HG03060 (cell line): ENCODE data around the gene PARVB.

Experiments
- ATAC-seq: cut with Tn5 transposase; IDR thresholded peaks from one replicate; pipeline ENCODE4 v1.9.1; 2021; ENCODE audit warnings: low read depth, moderate number of reproducible peaks; ENCODE audit not compliant: unreplicated experiment

PARVB gene

DNA sequence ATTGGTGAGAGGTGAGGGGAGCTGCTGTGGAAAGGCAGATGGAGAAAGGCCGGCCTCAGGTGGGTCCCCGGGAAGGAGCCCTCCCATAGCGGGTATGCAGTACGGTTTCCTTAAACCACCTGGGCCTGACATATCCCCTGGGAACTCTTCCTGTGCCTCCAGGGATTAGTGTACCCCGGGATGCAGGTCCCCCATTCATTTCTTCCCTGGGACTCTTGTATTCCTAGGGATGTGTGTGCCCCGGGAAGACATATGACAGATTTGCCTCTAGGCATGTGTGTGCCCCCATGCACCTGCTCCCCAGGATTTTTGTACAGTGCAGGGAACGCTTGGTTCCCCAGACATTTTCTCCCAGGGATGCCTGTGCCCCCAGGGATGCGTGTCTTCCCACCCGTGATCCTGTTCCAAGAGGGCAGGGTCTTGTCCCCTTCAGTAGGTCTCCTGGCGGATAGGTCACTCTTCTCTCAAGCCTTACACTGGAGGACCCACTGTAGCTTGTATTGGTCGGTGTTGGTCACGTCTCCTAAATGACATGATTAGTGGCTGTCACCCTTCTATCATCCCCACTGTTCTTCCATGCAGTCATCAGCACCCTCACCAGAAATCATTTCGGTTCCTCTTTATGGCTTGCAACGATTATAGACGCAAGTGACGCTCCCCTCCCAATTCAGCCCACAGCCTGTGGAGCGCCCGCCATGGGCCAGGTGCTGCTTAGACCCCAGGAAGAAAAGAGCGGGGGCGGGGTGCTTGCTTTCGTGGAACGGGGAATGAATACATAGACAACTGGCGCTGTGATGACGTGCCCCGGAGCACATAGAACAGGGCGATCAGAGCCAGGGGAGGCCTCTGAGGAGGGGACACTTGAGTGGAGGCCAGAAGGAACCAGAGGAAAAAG, 1.3 kb downstream of the PARVB start:
- ATAC-seq, result peak; percentile 41

- ATAC-seq, result no peak
These were observed 2.0 kb downstream of the PARVB start for GRCh38 chr22:44026066-44026629.

DNA sequence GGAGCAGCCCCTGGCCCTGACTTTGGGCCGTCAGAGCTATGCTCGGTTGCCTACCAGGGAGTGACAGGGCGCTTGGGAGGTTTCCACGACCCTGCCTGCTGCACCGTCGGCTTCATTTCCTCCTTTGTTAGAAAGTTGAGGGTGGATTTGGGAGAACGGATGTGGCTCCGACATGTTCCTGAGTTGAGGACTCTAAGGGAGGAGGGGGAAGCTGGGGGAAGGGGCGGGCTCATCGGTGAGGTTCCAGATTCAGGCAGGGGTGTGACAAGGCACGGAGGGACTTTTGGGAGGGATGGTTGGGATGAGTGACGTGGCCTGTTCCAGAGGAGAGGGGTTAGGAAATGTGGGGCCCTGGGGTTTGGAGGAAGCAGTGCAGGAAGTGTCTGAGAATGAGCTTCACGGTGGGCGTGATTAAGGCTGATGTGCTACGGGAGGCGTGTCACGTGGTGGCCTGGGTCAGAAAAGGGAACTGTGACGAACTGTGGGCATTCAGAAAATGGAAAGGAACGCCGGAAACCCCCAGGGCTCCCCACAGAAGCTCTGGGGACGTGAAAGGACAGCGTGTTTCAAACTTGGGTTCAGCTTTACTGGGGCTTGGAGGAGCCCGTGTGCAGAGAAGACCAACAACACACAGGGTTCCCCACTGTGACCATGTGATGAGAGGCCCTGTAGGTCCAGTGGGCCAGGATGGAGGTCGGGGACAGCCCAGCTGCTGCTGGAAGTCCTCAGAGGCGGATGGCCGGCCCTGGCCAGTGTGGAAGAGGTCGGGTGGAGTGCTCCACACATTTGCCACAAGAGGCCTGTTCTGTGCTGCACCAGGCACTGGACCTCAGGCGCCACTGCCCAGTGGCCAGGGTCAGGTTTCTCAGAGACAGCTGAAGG, 2.8 kb downstream of the PARVB start:
- ATAC-seq, result no peak

DNA sequence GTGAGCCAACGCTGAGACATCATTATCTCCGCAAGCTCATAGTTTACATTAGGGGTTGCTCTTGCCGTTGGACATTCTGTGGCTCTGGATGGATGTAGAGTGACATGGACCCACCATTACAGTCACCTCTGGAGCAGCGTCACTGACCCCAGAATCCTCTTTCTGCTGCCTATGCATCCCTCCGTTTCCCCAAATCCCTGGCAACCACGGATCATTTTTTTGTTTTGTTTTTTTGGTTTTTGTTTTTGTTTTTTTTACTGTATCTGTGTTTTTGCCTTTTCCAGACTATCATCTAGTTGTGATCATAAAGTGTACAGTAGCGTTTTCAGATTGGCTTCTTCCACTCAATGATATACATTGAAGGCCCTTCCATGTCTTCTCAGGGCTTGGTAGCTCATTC, 4.0 kb downstream of the PARVB start:
- ATAC-seq, result no peak

DNA sequence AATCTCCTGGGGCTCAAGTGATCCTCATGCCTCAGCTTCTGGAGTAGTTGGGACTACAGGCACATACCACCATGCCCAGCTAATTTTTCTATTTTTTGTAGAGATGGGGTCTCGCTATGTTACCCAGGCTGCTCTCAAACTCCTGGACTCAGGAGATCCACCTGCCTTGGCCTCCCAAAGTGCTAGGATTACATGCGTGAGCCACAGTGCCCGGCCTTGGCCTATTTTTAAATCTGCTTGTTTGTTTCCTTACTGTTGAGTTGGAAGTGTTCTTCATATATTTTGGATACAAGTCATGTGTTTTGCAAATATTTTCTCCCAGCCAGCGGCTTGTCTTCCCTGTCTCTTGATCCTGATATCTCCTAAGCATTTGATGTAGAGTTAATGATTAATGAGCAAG, 5.0 kb downstream of the PARVB start:
- ATAC-seq, result no peak

- ATAC-seq, result no peak
These were observed 6.1 kb downstream of the PARVB start for GRCh38 chr22:44030051-44030701.

DNA sequence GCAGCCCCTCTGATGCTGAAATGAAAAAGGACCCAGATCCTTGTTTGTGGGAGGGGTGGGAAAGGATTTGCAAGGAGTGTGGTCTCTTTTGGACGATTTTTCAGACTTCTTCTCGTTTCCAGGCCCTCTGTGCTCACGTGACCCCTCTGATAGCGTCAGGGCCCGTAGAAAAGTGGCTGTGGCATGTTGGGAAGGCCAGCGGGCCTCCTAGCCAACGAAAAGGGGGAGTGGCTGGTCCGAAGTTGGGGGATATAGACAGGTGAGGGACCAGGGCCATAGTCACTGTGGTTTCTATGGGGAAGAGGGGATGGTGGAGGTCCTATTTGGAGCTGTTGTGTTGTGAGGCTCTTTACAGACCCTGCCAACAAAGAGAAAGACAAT, 6.6 kb downstream of the PARVB start:
- no peak for ATAC-seq

GRCh38 chr22:44031158-44031952, 7.3 kb downstream of the PARVB start:
- ATAC-seq, result no peak

- no peak for ATAC-seq
These were observed 8.1 kb downstream of the PARVB start for GRCh38 chr22:44032126-44032730.

DNA sequence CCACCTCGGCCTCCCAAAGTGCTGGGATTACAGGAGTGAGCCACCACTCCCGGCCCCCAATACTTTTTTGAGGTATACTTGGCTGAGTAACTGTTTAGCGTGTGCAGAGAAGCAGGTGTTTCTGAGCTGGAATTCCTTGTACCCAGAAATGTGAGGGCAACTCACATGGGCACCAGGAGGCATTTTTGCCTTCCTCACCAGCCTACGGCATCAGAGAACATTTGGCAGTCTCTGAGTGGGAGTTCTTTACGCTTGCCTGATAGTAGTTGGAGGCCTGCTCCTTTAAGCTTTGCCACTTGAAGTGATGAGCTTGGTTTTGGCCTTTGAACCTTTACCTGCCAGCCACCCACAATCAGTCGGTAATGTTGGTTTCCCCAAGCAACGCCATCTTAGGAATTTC, 9.2 kb downstream of the PARVB start:
- no peak for ATAC-seq

DNA sequence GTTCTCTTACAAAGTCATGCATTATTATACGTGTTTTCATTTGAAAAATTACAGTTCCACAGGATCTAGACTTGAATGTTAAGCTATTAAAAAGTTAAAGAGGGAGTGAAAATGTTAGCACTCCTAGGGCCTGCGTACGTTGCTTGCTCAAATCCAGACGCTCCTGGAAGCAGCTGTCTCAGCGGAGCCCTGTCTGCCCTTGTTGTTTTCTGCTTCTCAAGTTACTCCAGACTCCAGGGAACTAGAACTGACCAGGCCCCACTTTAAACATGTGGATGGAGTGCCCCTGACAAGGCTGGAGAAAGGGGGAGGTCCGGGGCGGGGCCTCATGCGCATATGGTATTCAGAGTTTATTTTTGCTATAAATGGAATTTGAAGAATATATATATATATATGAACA, 9.6 kb downstream of the PARVB start:
- ATAC-seq, result no peak

GRCh38 chr22:44037519-44038375, 13.6 kb downstream of the PARVB start:
- ATAC-seq, result no peak

DNA sequence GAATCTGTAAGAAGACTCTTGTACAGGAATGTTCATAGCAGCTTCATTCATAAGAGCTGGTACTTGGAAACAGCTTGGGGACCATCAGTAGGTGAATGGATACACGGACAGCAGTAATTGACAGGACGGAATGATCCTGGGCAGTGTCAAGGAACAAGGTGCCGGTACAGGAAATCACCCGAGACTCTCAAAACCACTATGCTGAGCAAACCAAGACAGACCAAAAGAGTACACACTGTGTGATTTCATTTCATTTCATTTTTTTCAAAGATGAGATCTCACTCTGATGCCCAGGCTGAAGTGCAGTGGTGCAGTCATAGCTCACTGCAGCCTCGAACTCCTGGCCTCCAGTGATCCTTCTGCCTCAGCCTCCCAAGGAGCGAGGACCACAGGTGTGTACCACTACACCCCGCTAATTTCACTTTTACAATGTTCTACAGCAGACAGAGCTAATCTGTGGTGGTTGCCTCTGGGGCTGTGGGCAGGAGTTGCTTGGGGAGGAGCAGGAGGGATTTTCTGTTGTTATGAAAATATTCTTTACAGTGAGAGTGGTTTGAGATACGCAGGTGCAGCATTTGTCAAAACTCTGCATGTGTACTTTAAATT, 15.6 kb downstream of the PARVB start:
- no peak for ATAC-seq

- no peak for ATAC-seq
These were observed 18.4 kb downstream of the PARVB start for GRCh38 chr22:44042249-44043218.

- no peak for ATAC-seq
These were observed 21.0 kb downstream of the PARVB start for GRCh38 chr22:44045145-44045544.

- ATAC-seq, result no peak
These were observed 22.5 kb downstream of the PARVB start for GRCh38 chr22:44046485-44047141.

DNA sequence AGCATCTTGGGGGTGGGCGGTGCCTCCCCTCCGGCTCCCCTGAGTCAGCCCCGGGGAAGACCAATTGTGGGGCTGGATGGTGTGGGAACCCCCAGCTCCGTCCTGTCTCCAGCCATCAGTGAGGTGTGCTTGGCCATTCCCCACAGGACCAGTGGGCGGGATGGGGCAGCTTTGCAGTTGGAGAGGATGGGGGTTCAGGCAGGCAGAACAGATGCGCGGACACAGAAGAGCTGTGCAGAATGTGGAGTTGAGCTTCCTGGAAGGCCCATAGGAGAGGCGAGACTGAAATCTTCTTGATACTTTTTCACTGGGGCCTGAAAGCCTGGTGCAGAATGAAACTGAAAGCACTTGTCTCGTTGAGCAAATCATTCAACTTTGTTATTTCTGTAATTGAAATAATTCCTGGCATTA, 23.8 kb downstream of the PARVB start:
- ATAC-seq, result no peak
